GM23338 (cell line): ENCODE results near the gene MUC21.

Experiments
- EZH2 ChIP-seq: fragments of 200-600 bp; sonication (generic); IDR thresholded peaks from one replicate; pipeline ENCODE4 v1.8.0; 2017; ENCODE audit warnings: antibody characterized with exemption, mild to moderate bottlenecking, low read depth; ENCODE audit not compliant: unreplicated experiment
- TF ChIP-seq, protein P1 (sequence below), 2 experiments: fragments of 200-600 bp in 1 of 2; sonication (generic) in 1 of 2; conservative IDR thresholded peaks; 2 replicates each; pipeline versions ENCODE4 v1.5.1 to v1.6.1; 2016 to 2017; ENCODE audit warnings: antibody characterized with exemption in 2 of 2, low read depth in 2 of 2, mild to moderate bottlenecking in 2 of 2, moderate library complexity in 1 of 2

GRCh38 chr6:30944051-30944450 is 39.5 kb upstream of the MUC21 start:
- TF ChIP-seq, protein P1, sequence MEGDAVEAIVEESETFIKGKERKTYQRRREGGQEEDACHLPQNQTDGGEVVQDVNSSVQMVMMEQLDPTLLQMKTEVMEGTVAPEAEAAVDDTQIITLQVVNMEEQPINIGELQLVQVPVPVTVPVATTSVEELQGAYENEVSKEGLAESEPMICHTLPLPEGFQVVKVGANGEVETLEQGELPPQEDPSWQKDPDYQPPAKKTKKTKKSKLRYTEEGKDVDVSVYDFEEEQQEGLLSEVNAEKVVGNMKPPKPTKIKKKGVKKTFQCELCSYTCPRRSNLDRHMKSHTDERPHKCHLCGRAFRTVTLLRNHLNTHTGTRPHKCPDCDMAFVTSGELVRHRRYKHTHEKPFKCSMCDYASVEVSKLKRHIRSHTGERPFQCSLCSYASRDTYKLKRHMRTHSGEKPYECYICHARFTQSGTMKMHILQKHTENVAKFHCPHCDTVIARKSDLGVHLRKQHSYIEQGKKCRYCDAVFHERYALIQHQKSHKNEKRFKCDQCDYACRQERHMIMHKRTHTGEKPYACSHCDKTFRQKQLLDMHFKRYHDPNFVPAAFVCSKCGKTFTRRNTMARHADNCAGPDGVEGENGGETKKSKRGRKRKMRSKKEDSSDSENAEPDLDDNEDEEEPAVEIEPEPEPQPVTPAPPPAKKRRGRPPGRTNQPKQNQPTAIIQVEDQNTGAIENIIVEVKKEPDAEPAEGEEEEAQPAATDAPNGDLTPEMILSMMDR (conservative IDR thresholded peaks at IDR 0.05; ENCODE audit: low read depth in 2 of 2), result no peak
- no peak for TF ChIP-seq EZH2
